Lower lobe of right lung (tissue), 2 donors: ENCODE results near the gene TMEM185B. TPM values are rescaled to one million over a fixed set of nuclear protein-coding genes. Genes with fewer than 3 reads are reported as not detected.

Source experiments
- ATAC-seq, 2 donors: fragments of 200-7000 bp; cut with Tn5 transposase; one replicate each; pipeline ENCODE4 v1.9.1; 2020 to 2022; ENCODE audit warnings: mild to moderate bottlenecking in 2 of 2, moderate library complexity in 2 of 2
- DNase-seq: peaks from one replicate; pipeline ENCODE4 v3.0.0-alpha.2; 2020
- H3K27ac ChIP-seq: fragments of 200-600 bp; one replicate; pipeline ENCODE4 v1.8.0; 2022
- H3K27me3 ChIP-seq: fragments of 200-600 bp; one replicate; pipeline ENCODE4 v1.8.0; 2022; ENCODE audit warnings: low read depth
- H3K36me3 ChIP-seq: fragments of 200-600 bp; one replicate; pipeline ENCODE4 v1.8.0; 2022; ENCODE audit warnings: mild to moderate bottlenecking
- H3K4me1 ChIP-seq: fragments of 200-600 bp; one replicate; pipeline ENCODE4 v1.8.0; 2022
- H3K4me3 ChIP-seq: fragments of 200-600 bp; one replicate; pipeline ENCODE4 v1.8.0; 2022; ENCODE audit warnings: mild to moderate bottlenecking
- H3K9me3 ChIP-seq: fragments of 200-600 bp; one replicate; pipeline ENCODE4 v1.8.0; 2022
- intact Hi-C: fragments of 100-400 bp; cut with DNase I; formaldehyde crosslinking; loops from one replicate; pipeline ENCODE4 v1.11.0; 2022
- total RNA-seq: library from RNA; stranded (reverse); fragmentation: NEBNext Ultra II Directional; extraction: Animal tissue kit (Norgen Biotek cat#: 25700); gene quantifications from one replicate; pipeline ENCODE4 v1.2.1, GENCODE V29; 2021
- TF ChIP-seq, protein P1 (sequence below): fragments of 200-600 bp; IDR thresholded peaks from one replicate; pipeline ENCODE4 v1.8.0; 2022; ENCODE audit warnings: antibody characterized with exemption, mild to moderate bottlenecking
- donor health status: DM: no; HTN: yes; CAD: no; lungs with severe emphysema.

TMEM185B gene
- total RNA-seq, 1 donor from 2014 or later, result 22.2 TPM

DNA sequence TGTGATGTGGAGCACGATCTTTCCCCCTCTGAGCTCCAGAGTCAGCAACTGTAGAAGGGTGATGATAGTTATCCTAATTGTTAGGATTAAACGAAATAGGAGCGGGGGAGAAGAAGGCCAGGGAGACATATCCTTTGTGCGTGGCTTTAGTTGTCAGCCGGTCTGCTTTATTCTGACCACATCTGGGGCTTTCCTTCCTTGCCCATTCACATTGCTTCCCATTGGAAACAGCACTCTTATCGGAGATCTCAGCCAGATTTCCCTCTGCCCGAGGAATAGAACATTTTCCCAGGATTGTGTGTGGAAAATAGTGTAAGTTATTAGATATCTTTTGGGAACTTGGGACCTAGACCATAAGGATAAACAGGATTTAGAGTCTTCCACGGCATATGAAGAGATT, 31.0 kb upstream of the TMEM185B start:
- Histone ChIP-seq H3K27ac (no peak overlapping the region), H3K36me3 (no peaks in the 10 kb centered on the region), H3K4me1 (peaks cover 54% of the 10 kb centered on the region), H3K4me3 (peak overlapping the region; percentile 89), H3K9me3 (no peaks in the 10 kb centered on the region), H3K27me3 (no peaks in the 10 kb centered on the region)
- TF ChIP-seq, protein P1, sequence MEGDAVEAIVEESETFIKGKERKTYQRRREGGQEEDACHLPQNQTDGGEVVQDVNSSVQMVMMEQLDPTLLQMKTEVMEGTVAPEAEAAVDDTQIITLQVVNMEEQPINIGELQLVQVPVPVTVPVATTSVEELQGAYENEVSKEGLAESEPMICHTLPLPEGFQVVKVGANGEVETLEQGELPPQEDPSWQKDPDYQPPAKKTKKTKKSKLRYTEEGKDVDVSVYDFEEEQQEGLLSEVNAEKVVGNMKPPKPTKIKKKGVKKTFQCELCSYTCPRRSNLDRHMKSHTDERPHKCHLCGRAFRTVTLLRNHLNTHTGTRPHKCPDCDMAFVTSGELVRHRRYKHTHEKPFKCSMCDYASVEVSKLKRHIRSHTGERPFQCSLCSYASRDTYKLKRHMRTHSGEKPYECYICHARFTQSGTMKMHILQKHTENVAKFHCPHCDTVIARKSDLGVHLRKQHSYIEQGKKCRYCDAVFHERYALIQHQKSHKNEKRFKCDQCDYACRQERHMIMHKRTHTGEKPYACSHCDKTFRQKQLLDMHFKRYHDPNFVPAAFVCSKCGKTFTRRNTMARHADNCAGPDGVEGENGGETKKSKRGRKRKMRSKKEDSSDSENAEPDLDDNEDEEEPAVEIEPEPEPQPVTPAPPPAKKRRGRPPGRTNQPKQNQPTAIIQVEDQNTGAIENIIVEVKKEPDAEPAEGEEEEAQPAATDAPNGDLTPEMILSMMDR, result no peak
- no peak for DNase-seq
- ATAC-seq, result no peak
- intact Hi-C loops, result no loop called here

DNA sequence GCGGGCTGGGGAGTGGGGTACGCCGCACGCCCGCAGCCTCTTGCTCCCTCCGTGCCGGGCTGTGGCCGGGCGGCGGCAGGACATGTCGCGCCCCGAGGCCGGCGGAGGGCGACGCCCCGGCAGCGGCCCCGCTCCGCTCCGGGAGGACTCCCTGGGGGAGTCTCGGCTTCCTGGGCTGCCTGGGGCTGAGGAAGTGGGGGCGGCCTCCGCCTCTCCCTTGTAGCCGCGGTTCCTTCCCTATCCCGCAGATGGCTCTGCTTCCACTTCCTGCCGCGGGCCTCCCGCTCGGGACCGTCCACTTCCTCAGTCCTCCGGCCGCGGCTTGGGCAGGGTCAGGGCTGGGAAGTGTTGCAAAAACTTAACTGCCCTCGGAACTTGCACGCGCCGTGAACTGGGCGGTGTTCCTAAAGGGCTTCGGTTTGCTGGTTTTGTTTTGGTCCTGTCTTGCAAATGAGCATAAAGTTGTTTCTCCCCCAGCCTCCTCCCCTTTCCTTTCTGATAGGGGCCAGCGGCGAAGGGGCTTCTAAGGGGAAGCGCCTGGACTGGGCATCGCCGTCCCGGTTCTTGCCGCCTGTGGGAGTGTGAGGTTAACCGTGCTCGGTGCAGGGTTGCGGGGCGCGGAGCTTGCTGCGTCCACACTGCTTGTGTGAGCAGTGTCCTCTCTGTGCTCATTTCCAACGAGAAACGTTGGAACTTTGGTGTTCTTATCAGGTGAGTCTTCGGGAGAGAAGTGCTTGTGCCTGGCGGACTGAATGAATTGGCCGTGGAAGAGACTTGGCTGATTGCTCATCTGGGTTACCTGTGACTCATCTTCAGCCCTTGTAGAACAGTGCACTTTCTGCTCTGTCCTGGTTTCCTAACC, 30.1 kb upstream of the TMEM185B start:
- TF ChIP-seq, protein P1, result peak; percentile 58
- no peaks in the 10 kb centered on the region for H3K27me3 ChIP-seq
- H3K4me3 ChIP-seq, result peak overlapping the region; percentile 89
- peaks cover 52% of the 10 kb centered on the region for H3K4me1 ChIP-seq
- ATAC-seq (peak; percentile 85 to 86), DNase-seq (peak; percentile 94)
- no peaks in the 10 kb centered on the region for H3K36me3 ChIP-seq
- no peaks in the 10 kb centered on the region for H3K9me3 ChIP-seq
- intact Hi-C loops, result no loop called here
- peak overlapping the region; percentile 96 for H3K27ac ChIP-seq

DNA sequence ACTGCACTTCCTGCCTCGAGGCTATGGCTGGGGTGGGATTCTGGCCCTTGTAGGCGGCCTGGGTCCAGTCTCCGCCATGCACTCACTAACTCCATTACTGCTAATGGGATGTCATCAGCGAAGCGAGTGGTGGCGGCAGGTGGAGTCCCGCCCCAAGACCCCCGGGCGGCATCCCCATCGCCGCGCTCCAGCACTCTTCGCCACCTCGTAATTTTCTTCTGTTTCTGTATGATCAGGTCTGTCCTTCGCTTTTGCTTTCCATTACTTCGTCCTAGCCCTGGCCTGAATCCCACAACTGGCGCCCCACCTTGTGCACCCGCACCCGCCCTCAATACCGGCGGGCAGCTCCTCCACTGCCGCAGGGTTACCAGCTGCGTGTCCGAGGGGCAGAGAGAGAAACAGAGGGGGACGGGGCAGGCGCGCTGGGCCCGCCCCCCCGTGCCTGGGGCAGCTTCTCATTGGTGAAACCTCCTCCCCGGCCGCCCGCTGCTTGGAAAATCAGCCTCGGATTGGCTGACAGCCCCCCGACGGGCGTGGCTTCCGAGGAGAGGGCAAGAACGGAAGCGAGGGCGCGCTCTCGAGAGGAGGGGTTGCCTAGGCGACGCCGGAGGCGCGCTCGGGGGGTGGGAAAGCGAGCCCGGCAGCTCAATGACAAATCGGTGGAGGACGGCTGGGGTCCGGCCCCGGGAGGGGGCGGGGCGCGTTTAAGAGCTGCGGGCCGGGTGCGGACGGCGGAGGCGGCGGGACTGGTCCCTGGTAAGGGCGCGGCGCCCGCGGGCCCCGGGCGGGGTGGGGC, 29.2 kb upstream of the TMEM185B start, which contains the start of gene RALB:
Gene RALB, plus strand, starts transcription at position 628 of the 796 bp plus-strand sequence. CDS start 25,813 bp downstream, outside the sequence.
- no peaks in the 10 kb centered on the region for H3K27me3 ChIP-seq
- peaks cover 49% of the 10 kb centered on the region for H3K4me1 ChIP-seq
- no peaks in the 10 kb centered on the region for H3K36me3 ChIP-seq
- peak; percentile 96 to 97 for ATAC-seq
- intact Hi-C loops, result no loop called here
- DNase-seq, result peak; percentile 100
- peak within 1 kb of the TSS; percentile 96 for H3K27ac ChIP-seq
- TF ChIP-seq, protein P1, result no peak
- no peaks in the 10 kb centered on the region for H3K9me3 ChIP-seq
- peak within 1 kb of the TSS; percentile 89 for H3K4me3 ChIP-seq

DNA sequence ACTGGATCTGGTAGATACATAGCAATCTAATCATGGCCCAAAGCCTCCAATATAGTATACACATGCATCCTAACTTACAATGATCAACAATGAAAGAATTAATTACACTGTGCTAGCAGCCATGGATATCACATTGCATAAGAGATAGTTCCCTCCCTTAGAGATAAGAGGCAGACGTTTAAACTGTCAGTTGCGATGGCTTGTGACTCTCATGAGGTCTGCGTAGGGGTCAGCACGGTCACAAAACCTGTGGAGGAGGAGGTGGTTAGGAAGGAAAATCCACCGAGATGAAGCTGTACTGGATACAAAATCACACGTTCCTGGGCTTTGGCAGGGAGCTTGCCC, 28.7 kb upstream of the TMEM185B start:
- peaks cover 43% of the 10 kb centered on the region for H3K4me1 ChIP-seq
- H3K27me3 ChIP-seq, result no peaks in the 10 kb centered on the region
- H3K36me3 ChIP-seq, result no peaks in the 10 kb centered on the region
- H3K9me3 ChIP-seq, result no peaks in the 10 kb centered on the region
- peak overlapping the region; percentile 89 for H3K4me3 ChIP-seq
- DNase-seq (no peak), ATAC-seq (no peak)
- peak overlapping the region; percentile 96 for H3K27ac ChIP-seq
- intact Hi-C loops, result no loop called here
- TF ChIP-seq, protein P1, result no peak

DNA sequence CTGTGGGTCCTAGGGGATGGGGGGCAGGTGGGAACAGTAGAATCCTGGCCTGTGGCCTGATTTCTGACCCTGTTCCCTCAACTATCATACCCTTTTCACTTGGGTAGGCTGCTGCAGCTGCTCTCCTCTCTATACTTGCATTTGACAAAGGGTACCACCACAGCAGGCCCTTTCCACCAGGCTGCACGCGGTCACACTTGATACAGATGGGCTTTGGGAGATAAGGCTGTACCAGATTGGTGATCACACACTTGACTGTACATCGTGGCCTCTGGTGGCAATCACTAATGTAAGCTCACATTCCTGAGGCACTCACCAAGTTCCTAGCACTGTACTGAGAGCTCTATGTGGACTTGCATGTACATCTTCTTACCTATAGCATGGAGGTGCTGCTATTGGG, 27.9 kb upstream of the TMEM185B start:
- intact Hi-C loops, result no loop called here
- Histone ChIP-seq H3K27me3 (no peaks in the 10 kb centered on the region), H3K27ac (no peak overlapping the region), H3K9me3 (no peaks in the 10 kb centered on the region), H3K4me1 (peaks cover 39% of the 10 kb centered on the region), H3K36me3 (no peaks in the 10 kb centered on the region), H3K4me3 (no peak overlapping the region)
- DNase-seq (no peak), ATAC-seq (no peak)
- TF ChIP-seq, protein P1, result no peak
